ENCODE data around the gene DEF6. TPM values are rescaled to one million over a fixed set of nuclear protein-coding genes. Genes with fewer than 3 reads are reported as not detected.

Gene DEF6
- total and polyA plus RNA-seq, 7 donors: 0.43 to 1.6 (median 0.69) TPM

DNA sequence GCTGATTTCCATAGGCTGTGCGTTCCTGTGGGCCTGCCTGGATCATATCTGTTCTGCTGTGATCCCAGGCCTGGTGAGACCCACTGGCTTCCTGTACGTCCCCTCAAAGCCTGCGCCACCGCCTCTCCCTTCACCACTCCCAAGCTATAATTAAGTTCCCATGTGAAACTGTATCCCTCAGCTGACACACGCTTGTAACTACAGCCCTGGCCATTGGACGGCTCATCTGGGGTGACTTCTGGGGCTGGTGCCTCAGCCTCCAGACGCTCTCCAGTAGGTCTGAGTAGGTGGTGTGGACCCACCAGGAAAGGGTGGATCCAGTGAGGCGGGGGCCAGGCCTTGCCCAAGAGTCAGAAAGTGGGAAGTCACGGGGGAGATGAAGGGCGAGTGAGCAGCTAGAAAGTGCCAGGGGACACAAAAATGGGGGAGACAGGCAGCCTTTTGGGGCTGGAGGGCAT lies 65.7 kb downstream of the DEF6 start:
- TF ChIP-seq, protein P1, sequence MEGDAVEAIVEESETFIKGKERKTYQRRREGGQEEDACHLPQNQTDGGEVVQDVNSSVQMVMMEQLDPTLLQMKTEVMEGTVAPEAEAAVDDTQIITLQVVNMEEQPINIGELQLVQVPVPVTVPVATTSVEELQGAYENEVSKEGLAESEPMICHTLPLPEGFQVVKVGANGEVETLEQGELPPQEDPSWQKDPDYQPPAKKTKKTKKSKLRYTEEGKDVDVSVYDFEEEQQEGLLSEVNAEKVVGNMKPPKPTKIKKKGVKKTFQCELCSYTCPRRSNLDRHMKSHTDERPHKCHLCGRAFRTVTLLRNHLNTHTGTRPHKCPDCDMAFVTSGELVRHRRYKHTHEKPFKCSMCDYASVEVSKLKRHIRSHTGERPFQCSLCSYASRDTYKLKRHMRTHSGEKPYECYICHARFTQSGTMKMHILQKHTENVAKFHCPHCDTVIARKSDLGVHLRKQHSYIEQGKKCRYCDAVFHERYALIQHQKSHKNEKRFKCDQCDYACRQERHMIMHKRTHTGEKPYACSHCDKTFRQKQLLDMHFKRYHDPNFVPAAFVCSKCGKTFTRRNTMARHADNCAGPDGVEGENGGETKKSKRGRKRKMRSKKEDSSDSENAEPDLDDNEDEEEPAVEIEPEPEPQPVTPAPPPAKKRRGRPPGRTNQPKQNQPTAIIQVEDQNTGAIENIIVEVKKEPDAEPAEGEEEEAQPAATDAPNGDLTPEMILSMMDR (IDR thresholded peaks at IDR 0.05): no peak
- Histone ChIP-seq H3K27ac (peak overlapping the region; percentile 87), H3K36me3 (ENCODE audit: insufficient read depth in 1 of 2, low read depth in 1 of 2) (peaks cover 0 to 1% of the 10 kb centered on the region in 2 donors), H3K9me3 (no peaks in the 10 kb centered on the region), H3K27me3 (ENCODE audit: insufficient read depth in 3 of 3, low read length in 2 of 3) (no peaks in the 10 kb centered on the region), H3K4me3 (no peak overlapping the region), H3K4me1 (peaks cover 81% of the 10 kb centered on the region)
- DNase-seq (peak; percentile 59 to 78), ATAC-seq (peak; percentile 68 to 84 (median 73))
- WGBS, 3 donors: 27 to 41% (median 34%) methylated on average over 10 of the region's 10 CpGs
- intact Hi-C loops (cut with DNase I): no loop called here

DNA sequence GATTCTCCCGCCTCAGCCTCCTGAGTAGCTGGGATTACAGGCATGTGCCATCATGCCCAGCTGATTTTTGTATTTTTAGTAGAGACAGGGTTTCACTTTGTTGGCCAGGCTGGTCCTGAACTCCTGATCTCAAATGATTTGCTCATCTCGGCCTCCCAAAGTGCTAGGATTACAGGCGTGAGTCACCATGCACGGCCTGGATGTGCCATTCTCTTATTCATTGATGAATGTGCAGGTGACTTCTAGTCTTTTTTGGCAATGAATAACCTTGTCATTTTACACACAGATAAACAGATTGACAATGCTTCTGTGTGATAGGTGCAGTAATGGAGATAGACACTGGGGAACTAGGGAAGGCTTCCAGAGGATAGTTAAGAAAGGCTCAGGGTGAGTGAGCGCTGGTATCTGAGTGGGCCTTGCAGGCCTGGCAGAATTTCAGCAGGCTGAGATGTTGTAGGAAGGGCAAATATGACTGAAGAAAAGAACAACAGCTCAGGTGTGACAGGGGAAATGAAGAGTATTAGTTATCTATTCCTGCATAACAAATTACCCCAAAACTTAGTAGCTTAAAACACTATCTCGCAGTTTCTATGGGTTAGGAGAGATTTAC lies 68.1 kb downstream of the DEF6 start:
- H3K27me3 ChIP-seq (ENCODE audit: insufficient read depth in 3 of 3, low read length in 2 of 3): no peaks in the 10 kb centered on the region
- H3K36me3 ChIP-seq (ENCODE audit: insufficient read depth in 1 of 2, low read depth in 1 of 2): no peaks in the 10 kb centered on the region
- DNase-seq (no peak), ATAC-seq (no peak)
- H3K27ac ChIP-seq: peak overlapping the region; percentile 83
- peaks cover 78% of the 10 kb centered on the region for H3K4me1 ChIP-seq
- TF ChIP-seq, protein P1 (IDR thresholded peaks at IDR 0.05): no peak
- 60 to 80% (median 66%) methylated on average over 6 of the region's 6 CpGs for WGBS, 3 donors
- intact Hi-C loops (cut with DNase I): no loop called here
- no peak overlapping the region for H3K4me3 ChIP-seq
- no peaks in the 10 kb centered on the region for H3K9me3 ChIP-seq

DNA sequence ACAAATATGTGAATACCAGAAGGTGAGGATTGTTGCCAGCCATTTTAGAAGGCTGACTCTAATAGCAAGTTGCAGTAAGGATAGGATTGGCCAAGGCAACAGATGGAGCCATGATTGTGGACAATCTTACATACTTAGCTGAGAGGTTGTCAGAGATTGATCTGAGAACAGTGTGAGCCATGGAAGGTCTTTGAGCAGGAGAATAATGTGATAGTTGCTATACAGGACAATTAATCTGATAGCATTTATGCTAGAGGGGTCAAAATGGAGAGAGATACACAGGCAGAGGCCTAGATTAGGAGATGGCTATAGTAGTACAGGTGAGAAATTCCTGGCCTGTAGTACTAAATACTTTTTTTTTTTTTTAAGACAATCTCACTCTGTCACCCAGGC lies 68.6 kb downstream of the DEF6 start:
- no peaks in the 10 kb centered on the region for H3K27me3 ChIP-seq (ENCODE audit: insufficient read depth in 3 of 3, low read length in 2 of 3)
- TF ChIP-seq, protein P1 (IDR thresholded peaks at IDR 0.05): no peak
- ATAC-seq: no peak
- H3K9me3 ChIP-seq: no peaks in the 10 kb centered on the region
- no peak for DNase-seq
- H3K27ac ChIP-seq: peak overlapping the region; percentile 83
- peaks cover 78% of the 10 kb centered on the region for H3K4me1 ChIP-seq
- H3K36me3 ChIP-seq (ENCODE audit: insufficient read depth in 1 of 2, low read depth in 1 of 2): no peaks in the 10 kb centered on the region
- intact Hi-C loops (cut with DNase I): no loop called here
- no peak overlapping the region for H3K4me3 ChIP-seq

DNA sequence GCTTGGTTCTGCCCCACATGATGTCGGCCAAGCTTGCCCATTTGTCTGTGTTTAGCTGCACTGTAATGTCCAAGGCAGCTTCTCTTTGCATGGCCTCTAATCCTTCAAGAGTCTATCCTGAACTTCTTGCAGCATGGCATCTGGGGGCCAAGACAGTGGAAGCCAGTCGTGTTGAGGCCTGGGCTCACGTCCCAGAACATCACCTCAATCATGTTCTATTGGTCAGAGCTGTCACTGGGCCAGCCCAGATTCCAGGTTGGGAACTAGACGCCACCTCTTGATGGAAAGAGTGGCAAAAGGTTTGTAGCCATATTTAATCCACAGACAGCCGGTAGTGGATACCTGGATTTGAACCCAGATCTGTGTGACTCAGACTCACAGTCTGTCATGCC lies 70.0 kb downstream of the DEF6 start:
- peak; percentile 23 to 64 (median 40) for ATAC-seq
- DNase-seq: peak; percentile 73 to 83
- no peaks in the 10 kb centered on the region for H3K27me3 ChIP-seq (ENCODE audit: insufficient read depth in 3 of 3, low read length in 2 of 3)
- H3K9me3 ChIP-seq: no peaks in the 10 kb centered on the region
- H3K4me3 ChIP-seq: no peak overlapping the region
- intact Hi-C loops (cut with DNase I): no loop called here
- TF ChIP-seq, protein P1 (IDR thresholded peaks at IDR 0.05): no peak
- 33 to 54% (median 36%) methylated on average over 5 of the region's 5 CpGs for WGBS, 3 donors
- no peaks in the 10 kb centered on the region for H3K36me3 ChIP-seq (ENCODE audit: insufficient read depth in 1 of 2, low read depth in 1 of 2)
- H3K4me1 ChIP-seq: peaks cover 69% of the 10 kb centered on the region
- peak overlapping the region; percentile 83 for H3K27ac ChIP-seq

Data from psoas muscle (tissue), 8 donors.